Mucosa of rectum (tissue), 2 donors: ENCODE measurements around the gene PDS5B.

Source experiments
- H3K27ac ChIP-seq, 2 donors: one replicate each; pipeline ENCODE4 v1.7.0; 2013; ENCODE audit warnings: inconsistent platforms in 2 of 2, low read depth in 2 of 2, low read length in 2 of 2
- H3K27me3 ChIP-seq, 2 donors: one replicate each; pipeline ENCODE4 v1.7.0; 2013; ENCODE audit warnings: low read length in 2 of 2; ENCODE audit not compliant: control insufficient read depth in 2 of 2, insufficient read depth in 2 of 2
- H3K36me3 ChIP-seq, 2 donors: one replicate each; pipeline ENCODE4 v1.7.0; 2013; ENCODE audit warnings: low read length in 2 of 2; ENCODE audit not compliant: control insufficient read depth in 2 of 2, insufficient read depth in 2 of 2
- H3K4me1 ChIP-seq, 2 donors: one replicate each; pipeline ENCODE4 v1.7.0; 2013; ENCODE audit warnings: low read length in 2 of 2, mild to moderate bottlenecking in 1 of 2; ENCODE audit not compliant: control insufficient read depth in 2 of 2, insufficient read depth in 2 of 2
- H3K4me3 ChIP-seq, 2 donors: one replicate each; pipeline ENCODE4 v1.7.0; 2013; ENCODE audit warnings: low read length in 2 of 2
- H3K9ac ChIP-seq, 2 donors: one replicate each; pipeline ENCODE4 v1.7.0; 2013; ENCODE audit warnings: low read length in 2 of 2, low read depth in 1 of 2, mild to moderate bottlenecking in 1 of 2
- H3K9me3 ChIP-seq, 2 donors: one replicate each; pipeline ENCODE4 v1.7.0; 2013; ENCODE audit warnings: low read length in 2 of 2; ENCODE audit not compliant: control insufficient read depth in 2 of 2
- donor health status: healthy.
- donor health status: Normal muscosa, but diverticular disease.

PDS5B gene

GRCh38 chr13:32586080-32586900, at the start of gene PDS5B:
Gene PDS5B, plus strand, starts transcription at chr13:32586452. Its CDS starts 62,321 bp downstream, at chr13:32648773.
- H3K27ac ChIP-seq: peak within 1 kb of the TSS; percentile 88 to 89
- H3K9me3 ChIP-seq: no peaks in the 10 kb centered on the region
- H3K4me1 ChIP-seq: peaks cover 3 to 4% of the 10 kb centered on the region in 2 donors
- H3K4me3 ChIP-seq: peak within 1 kb of the TSS; percentile 84 to 98
- no peaks in the 10 kb centered on the region for H3K27me3 ChIP-seq
- H3K9ac ChIP-seq: peak within 1 kb of the TSS; percentile 84 to 86
- no peaks in the 10 kb centered on the region for H3K36me3 ChIP-seq

GRCh38 chr13:32537580-32538142, 48.6 kb upstream of the PDS5B start:
- Histone ChIP-seq H3K9me3 (no peaks in the 10 kb centered on the region), H3K36me3 (peaks cover 9 to 19% of the 10 kb centered on the region in 2 donors), H3K4me3 (peak overlapping the region; percentile 84 to 98), H3K9ac (peak overlapping the region; percentile 94 to 97), H3K27ac (peak overlapping the region; percentile 92 to 94), H3K4me1 (peaks cover 11 to 20% of the 10 kb centered on the region in 2 donors), H3K27me3 (no peaks in the 10 kb centered on the region)

- Histone ChIP-seq H3K27ac (peak overlapping the region; percentile 92 to 94), H3K36me3 (peaks cover 9 to 19% of the 10 kb centered on the region in 2 donors), H3K9me3 (no peaks in the 10 kb centered on the region), H3K4me1 (peaks cover 11 to 20% of the 10 kb centered on the region in 2 donors), H3K27me3 (no peaks in the 10 kb centered on the region), H3K9ac (peak overlapping the region; percentile 94 to 97), H3K4me3 (peak overlapping the region; percentile 84 to 98)
These were observed 48.1 kb upstream of the PDS5B start for GRCh38 chr13:32538143-32538620.

- H3K36me3 ChIP-seq: peaks cover 9 to 17% of the 10 kb centered on the region in 2 donors
- peak within 1 kb of the TSS; percentile 84 to 98 for H3K4me3 ChIP-seq
- no peaks in the 10 kb centered on the region for H3K27me3 ChIP-seq
- peak within 1 kb of the TSS; percentile 94 to 97 for H3K9ac ChIP-seq
- H3K4me1 ChIP-seq: peaks cover 11 to 18% of the 10 kb centered on the region in 2 donors
- no peaks in the 10 kb centered on the region for H3K9me3 ChIP-seq
- peak within 1 kb of the TSS; percentile 92 to 94 for H3K27ac ChIP-seq
These were observed 47.5 kb upstream of the PDS5B start, which contains the start of gene N4BP2L2 for GRCh38 chr13:32538621-32539246. Gene N4BP2L2, minus strand, starts transcription at chr13:32538795. Its CDS starts 1,768 bp downstream, at chr13:32537027.

- no peaks in the 10 kb centered on the region for H3K36me3 ChIP-seq
- no peaks in the 10 kb centered on the region for H3K27me3 ChIP-seq
- H3K9ac ChIP-seq: no peak overlapping the region
- H3K4me3 ChIP-seq: no peak overlapping the region
- no peak overlapping the region for H3K27ac ChIP-seq
- no peaks in the 10 kb centered on the region for H3K9me3 ChIP-seq
- H3K4me1 ChIP-seq: peaks cover 5% of the 10 kb centered on the region in 2 donors
These were observed 44.0 kb upstream of the PDS5B start for GRCh38 chr13:32542221-32542620.

GRCh38 chr13:32545083-32545482, 41.2 kb upstream of the PDS5B start:
- no peaks in the 10 kb centered on the region for H3K9me3 ChIP-seq
- H3K27ac ChIP-seq: no peak overlapping the region
- H3K4me1 ChIP-seq: no peaks in the 10 kb centered on the region
- no peak overlapping the region for H3K9ac ChIP-seq
- no peaks in the 10 kb centered on the region for H3K27me3 ChIP-seq
- H3K36me3 ChIP-seq: no peaks in the 10 kb centered on the region
- H3K4me3 ChIP-seq: no peak overlapping the region

- Histone ChIP-seq H3K27ac (no peak overlapping the region), H3K9me3 (no peaks in the 10 kb centered on the region)
These were observed 37.4 kb upstream of the PDS5B start for GRCh38 chr13:32548837-32549236.

GRCh38 chr13:32549788-32550187, 36.5 kb upstream of the PDS5B start:
- Histone ChIP-seq H3K9me3 (no peaks in the 10 kb centered on the region), H3K27me3 (no peaks in the 10 kb centered on the region), H3K4me1 (no peaks in the 10 kb centered on the region), H3K4me3 (no peak overlapping the region), H3K9ac (no peak overlapping the region), H3K27ac (no peak overlapping the region), H3K36me3 (no peaks in the 10 kb centered on the region)

More at GRCh38 chr13:32548837-32549236, 37.4 kb upstream of the PDS5B start:
- H3K9ac ChIP-seq: no peak overlapping the region
- no peaks in the 10 kb centered on the region for H3K36me3 ChIP-seq
- no peaks in the 10 kb centered on the region for H3K4me1 ChIP-seq
- H3K27me3 ChIP-seq: no peaks in the 10 kb centered on the region
- no peak overlapping the region for H3K4me3 ChIP-seq

- H3K4me1 ChIP-seq: no peaks in the 10 kb centered on the region
These were observed 32.5 kb upstream of the PDS5B start for GRCh38 chr13:32553720-32554119.

GRCh38 chr13:32555613-32556012, 30.6 kb upstream of the PDS5B start:
- Histone ChIP-seq H3K4me3 (no peak overlapping the region), H3K9me3 (no peaks in the 10 kb centered on the region), H3K9ac (no peak overlapping the region), H3K36me3 (no peaks in the 10 kb centered on the region), H3K27ac (no peak overlapping the region), H3K27me3 (no peaks in the 10 kb centered on the region), H3K4me1 (no peaks in the 10 kb centered on the region)

More at GRCh38 chr13:32553720-32554119, 32.5 kb upstream of the PDS5B start:
- H3K9me3 ChIP-seq: no peaks in the 10 kb centered on the region
- H3K4me3 ChIP-seq: no peak overlapping the region
- no peak overlapping the region for H3K9ac ChIP-seq
- H3K27ac ChIP-seq: no peak overlapping the region
- no peaks in the 10 kb centered on the region for H3K36me3 ChIP-seq
- H3K27me3 ChIP-seq: no peaks in the 10 kb centered on the region
